ENCODE data around the gene NDOR1.

The NDOR1 gene

DNA sequence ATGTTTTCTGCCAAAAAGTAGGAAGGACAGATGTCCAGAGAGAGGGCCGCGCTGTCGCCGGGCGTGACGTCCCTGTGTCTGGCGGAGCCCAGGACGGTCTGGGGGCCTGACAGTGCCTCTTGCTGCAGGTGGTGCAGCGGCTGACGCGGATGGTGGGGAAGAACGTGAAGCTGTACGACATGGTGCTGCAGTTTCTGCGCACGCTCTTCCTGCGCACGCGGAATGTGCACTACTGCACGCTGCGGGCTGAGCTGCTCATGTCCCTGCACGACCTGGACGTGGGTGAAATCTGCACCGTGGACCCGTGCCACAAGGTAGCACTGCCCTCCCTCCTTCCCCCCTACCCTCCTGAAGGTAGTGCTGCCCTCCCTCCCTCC is 57.4 kb downstream of the NDOR1 start:
- no peak for DNase-seq (ENCODE audit: low spot score)

DNA sequence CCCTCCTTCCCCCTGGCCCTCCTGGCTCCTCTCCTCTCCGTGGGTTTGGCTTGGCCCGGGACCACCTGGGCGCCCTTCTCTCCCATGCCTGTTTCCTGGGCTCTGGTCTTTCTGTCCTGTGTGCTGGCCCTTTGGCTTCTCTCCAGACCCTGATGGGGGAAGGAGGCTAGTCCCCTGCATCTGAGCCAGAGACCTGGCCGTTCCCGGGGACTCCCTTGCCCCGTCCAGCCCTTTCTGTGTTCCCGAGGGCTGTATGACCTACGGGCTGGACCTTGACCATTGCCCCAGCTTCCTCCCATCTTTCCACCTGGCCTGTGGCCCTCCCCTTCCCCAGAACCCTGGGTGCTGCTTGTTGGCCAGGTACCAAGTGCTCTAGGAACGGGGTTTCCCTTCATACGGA is 58.0 kb downstream of the NDOR1 start:
- DNase-seq (ENCODE audit: low spot score): no peak

- no peak for DNase-seq (ENCODE audit: low spot score)
Measured at GRCh38 chr9:137264067-137264466, 58.6 kb downstream of the NDOR1 start.

DNA sequence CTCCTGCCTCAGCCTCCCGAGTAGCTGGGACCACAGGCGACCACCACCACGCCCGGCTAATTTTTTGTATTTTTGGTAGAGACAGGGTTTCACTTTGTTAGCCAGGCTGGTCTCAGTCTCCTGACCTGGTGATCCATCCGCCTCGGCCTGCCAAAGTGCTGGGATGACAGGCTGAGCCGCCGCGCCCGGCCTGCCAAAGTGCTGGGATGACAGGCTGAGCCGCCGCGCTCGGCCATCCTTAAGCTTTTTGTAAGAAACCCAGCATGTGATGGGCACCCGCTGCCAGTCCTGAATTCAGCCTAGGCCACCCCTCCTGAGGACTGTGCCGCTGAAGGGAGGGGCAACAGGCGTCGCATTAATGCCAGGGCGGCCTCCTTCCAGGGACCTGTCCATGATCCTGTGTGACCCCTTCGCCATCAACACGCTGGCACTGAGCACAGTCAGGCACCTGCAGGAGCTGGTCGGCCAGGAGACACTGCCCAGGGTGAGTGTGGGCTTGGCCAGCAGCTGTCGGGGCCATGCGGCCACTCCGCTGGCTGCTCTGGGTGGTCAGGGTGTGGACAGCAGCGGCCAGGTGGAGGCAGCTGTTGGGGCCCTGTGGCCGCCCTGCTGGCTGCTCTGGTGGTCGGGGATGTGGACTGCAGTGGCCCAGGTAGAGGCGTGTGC is 60.1 kb downstream of the NDOR1 start:
- no peak for DNase-seq (ENCODE audit: low spot score)

- DNase-seq (ENCODE audit: low spot score): no peak
Measured at GRCh38 chr9:137266162-137266527, 60.6 kb downstream of the NDOR1 start.

Measured in NAMALWA (cell line).